Thyroid gland (tissue), 4 donors: ENCODE results near the gene LAMA3.

Experiments
- POLR2A ChIP-seq, 2 donors: fragments of 450-650 bp; IDR thresholded peaks; one replicate each; pipeline ENCODE4 v1.6.1; 2017; ENCODE audit warnings: antibody characterized with exemption in 2 of 2, mild to moderate bottlenecking in 2 of 2, moderate library complexity in 1 of 2
- TF ChIP-seq, protein P1 (sequence below), 6 experiments: fragments of 200-600 bp in 3 of 6; fragments of 450-650 bp in 3 of 6; sonication (generic) in 3 of 6; IDR thresholded peaks; one replicate each; pipeline ENCODE4 v1.5.1; 2016 to 2019; ENCODE audit warnings: antibody characterized with exemption in 6 of 6, mild to moderate bottlenecking in 2 of 6, inconsistent platforms in 1 of 6, moderate library complexity in 1 of 6

DNA sequence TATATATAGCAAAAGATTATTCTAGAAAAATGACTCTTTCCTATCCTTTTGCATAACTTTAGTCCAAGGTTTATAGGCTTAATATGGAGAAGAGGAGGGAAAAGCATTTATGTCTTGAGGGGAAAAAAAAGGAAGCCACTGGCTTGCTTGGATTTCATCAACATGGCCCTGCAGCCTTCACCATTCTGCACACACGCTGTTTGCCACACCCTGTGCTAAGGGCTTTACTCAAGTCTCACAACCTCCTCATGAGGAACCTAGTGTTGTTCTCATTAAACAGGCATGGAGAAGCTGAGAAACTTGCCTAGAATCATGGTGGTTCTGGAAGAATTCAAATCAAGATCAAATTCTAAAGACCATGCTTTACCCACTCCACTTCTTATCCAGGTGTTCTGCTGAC lies 208.0 kb downstream of the LAMA3 start:
- TF ChIP-seq, protein P1, sequence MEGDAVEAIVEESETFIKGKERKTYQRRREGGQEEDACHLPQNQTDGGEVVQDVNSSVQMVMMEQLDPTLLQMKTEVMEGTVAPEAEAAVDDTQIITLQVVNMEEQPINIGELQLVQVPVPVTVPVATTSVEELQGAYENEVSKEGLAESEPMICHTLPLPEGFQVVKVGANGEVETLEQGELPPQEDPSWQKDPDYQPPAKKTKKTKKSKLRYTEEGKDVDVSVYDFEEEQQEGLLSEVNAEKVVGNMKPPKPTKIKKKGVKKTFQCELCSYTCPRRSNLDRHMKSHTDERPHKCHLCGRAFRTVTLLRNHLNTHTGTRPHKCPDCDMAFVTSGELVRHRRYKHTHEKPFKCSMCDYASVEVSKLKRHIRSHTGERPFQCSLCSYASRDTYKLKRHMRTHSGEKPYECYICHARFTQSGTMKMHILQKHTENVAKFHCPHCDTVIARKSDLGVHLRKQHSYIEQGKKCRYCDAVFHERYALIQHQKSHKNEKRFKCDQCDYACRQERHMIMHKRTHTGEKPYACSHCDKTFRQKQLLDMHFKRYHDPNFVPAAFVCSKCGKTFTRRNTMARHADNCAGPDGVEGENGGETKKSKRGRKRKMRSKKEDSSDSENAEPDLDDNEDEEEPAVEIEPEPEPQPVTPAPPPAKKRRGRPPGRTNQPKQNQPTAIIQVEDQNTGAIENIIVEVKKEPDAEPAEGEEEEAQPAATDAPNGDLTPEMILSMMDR (IDR thresholded peaks at IDR 0.05) = no peak
- no peak for TF ChIP-seq POLR2A (IDR thresholded peaks at IDR 0.05)
